Astrocyte (in vitro differentiated cells and primary cell): ENCODE results near the gene C10orf120.

ENCODE experiments used
- CTCF ChIP-seq: IDR thresholded peaks from 2 replicates; pipeline ENCODE4 v1.5.1; 2011; ENCODE audit warnings: low read depth, mild to moderate bottlenecking, inconsistent platforms, low read length, moderate library complexity; ENCODE audit not compliant: insufficient read depth
- EZH2 ChIP-seq: IDR thresholded peaks from 2 replicates; pipeline ENCODE4 v1.6.1; 2012; ENCODE audit warnings: mild to moderate bottlenecking, low read length, inconsistent platforms; ENCODE audit not compliant: insufficient read depth

DNA sequence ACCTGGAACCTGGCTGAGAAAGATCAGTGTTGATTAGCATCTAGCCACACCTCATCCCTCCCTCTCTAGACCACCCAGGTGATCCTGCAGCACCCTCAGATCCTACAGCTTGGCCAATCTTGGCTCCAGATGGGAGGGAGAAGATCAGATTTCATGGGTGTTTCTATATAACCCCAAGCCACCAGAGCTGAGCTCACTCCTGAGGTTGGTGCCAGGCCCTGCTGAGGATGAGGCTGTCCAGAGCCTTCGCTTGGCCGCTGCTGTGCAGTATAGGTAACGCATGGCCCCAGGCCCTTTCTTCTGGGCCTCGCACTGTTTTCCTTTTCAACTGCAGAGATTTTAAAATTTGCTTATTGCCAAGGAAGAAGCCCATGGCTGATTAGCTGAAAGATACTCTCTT, 27.0 kb downstream of the C10orf120 start:
- TF ChIP-seq EZH2 = no peak
- TF ChIP-seq CTCF = no peak
